ENCODE results near the gene ADAT3.

Gene ADAT3

DNA sequence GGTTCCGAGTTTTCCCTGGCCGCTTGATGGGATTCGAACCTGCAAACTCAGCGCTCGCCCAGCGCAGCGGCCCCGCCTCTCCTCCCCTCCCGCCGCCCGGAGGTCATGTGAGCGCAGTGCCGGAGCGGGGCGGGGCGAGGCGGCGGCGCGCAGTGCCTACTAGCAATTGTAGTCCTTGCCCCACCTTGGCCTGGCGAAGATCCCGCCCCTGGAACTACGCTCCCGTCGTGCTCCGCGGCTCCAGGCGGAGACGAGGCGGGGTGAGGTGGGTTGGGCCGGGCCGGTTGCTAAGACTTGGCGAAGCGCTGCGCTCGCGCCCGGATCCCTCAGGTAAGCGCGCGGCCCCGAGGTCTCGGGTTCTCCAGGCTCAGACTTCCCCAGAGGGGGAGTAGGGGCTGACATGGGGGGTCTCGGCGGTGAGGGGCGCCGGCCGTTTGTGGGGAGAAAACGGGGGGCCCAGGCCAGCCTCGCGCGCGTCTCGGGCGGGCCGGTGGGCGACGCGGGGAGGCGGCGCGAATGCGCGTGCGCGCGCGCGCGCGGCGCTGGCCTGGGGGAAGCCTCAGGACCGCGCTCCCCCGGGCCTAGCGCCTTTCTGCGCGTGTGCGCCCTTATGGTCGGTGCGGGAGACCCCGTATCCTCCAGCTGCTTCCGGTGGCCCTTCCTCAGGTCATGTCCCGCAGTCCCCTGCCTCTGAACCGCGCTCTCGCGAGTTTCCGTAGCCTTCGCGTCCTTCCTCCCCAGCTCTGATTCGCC lies at the start of gene ADAT3, which contains the start of gene SCAMP4:
Gene ADAT3, plus strand, starts transcription at position 290 of the 753 bp plus-strand sequence. CDS start 6,649 bp downstream, outside the sequence.
Gene SCAMP4, plus strand, starts transcription at position 290 of the 753 bp plus-strand sequence. CDS start 9,621 bp downstream, outside the sequence.
- peaks cover 46% of the 10 kb centered on the region for H3K4me1 ChIP-seq (ENCODE audit: control insufficient read depth, insufficient read depth, low read length)
- peak within 1 kb of the TSS; percentile 75 for H3K9ac ChIP-seq (ENCODE audit: low read length)
- H3K4me3 ChIP-seq (ENCODE audit: low read length) = peak within 1 kb of the TSS; percentile 63
- H3K27me3 ChIP-seq (ENCODE audit: control insufficient read depth, insufficient read depth, low read length) = no peaks in the 10 kb centered on the region
- no peaks in the 10 kb centered on the region for H3K36me3 ChIP-seq (ENCODE audit: control insufficient read depth, insufficient read depth, low read length)
- no peaks in the 10 kb centered on the region for H3K9me3 ChIP-seq (ENCODE audit: control insufficient read depth, low read length)

DNA sequence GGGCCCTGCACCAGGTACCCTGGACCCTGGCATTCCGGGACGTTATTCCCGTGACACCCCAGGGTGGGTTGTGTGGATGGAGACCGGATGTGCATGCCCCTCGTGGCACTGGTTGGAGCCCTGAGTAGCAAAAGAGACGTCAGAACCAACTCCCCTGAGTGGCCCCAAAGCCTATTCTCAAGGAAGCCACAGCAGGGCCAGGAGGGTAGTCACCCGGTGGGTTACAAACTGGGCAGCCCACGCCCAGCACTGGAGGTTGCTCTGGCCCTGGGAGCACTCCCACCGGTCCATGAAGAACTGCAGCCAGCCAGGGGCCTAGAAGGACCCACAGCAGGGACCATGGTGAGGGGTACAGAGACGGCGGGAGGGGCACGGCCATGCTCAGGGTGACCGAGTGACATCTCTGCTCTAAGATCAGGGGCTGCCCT lies 49.4 kb upstream of the ADAT3 start:
- Histone ChIP-seq H3K4me1 (ENCODE audit: control insufficient read depth, insufficient read depth, low read length) (peaks cover 86% of the 10 kb centered on the region), H3K9me3 (ENCODE audit: control insufficient read depth, low read length) (no peaks in the 10 kb centered on the region), H3K4me3 (ENCODE audit: low read length) (peak overlapping the region; percentile 28), H3K27me3 (ENCODE audit: control insufficient read depth, insufficient read depth, low read length) (peaks cover 2% of the 10 kb centered on the region), H3K9ac (ENCODE audit: low read length) (peak overlapping the region; percentile 75), H3K36me3 (ENCODE audit: control insufficient read depth, insufficient read depth, low read length) (no peaks in the 10 kb centered on the region)

DNA sequence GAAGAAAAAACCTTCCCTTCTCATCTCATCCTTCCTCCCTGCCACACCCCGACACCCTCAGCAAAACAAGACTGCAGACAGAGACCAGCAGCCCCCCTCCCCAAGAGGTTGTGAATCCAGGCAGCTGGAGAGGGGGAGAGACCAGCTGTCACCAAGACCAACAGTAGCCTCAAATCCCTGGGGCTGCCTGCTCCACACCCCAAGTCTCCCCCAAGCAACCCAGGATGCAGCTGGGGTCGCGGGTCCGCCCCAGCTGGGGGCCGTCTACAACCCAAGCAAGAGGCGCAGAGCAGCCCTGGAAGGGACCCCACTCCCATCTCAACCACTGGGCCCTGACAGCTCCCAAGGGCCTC lies 48.9 kb upstream of the ADAT3 start:
- Histone ChIP-seq H3K9ac (ENCODE audit: low read length) (peak overlapping the region; percentile 75), H3K4me1 (ENCODE audit: control insufficient read depth, insufficient read depth, low read length) (peaks cover 91% of the 10 kb centered on the region), H3K27me3 (ENCODE audit: control insufficient read depth, insufficient read depth, low read length) (peaks cover 2% of the 10 kb centered on the region), H3K36me3 (ENCODE audit: control insufficient read depth, insufficient read depth, low read length) (no peaks in the 10 kb centered on the region), H3K9me3 (ENCODE audit: control insufficient read depth, low read length) (no peaks in the 10 kb centered on the region), H3K4me3 (ENCODE audit: low read length) (peak overlapping the region; percentile 28)

DNA sequence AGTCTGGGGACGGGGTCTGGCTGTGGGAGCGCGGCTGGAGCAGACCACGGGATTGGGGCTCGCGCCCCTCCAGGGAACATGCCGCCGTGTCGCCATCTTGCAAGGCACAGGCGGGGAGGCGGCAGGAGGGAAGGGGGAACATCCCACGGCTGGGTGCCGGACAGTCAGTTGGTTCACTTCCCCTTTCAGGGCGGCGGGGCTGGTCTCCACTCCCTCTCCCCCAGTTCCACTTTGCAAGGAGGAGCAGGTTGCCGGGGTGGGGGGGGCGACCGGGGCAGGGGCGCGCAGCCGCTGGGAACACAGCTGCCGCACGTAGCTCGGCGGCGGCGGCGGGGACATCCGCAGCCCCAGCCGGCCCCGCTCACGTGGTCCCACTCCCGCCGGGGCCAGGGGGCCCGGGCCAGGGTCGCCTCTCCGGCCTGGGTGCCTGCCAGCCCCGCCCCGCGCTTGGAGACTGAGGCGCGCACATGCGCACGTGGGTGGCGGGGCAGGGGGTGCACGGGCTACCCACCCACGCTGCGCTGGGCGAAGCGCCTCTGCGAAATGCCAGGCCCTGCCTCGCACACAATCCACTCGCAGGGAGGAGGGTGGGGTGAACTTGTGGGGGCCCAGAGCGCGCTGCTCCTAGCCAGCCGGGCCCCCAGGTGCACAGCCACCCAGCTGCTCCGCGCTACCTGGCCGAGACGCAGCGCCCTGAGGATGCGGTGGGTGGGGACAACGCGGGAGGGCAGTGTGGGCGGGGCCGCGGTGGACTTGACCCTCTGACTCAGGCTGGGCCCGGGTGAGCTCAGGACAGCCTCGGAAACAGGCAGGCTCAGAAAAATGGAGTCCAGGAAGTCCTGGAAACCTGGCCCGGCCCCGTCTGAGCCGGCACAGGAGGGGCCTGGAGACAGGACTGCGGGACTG lies 48.2 kb upstream of the ADAT3 start:
- H3K36me3 ChIP-seq (ENCODE audit: control insufficient read depth, insufficient read depth, low read length) = no peaks in the 10 kb centered on the region
- peaks cover 2% of the 10 kb centered on the region for H3K27me3 ChIP-seq (ENCODE audit: control insufficient read depth, insufficient read depth, low read length)

GRCh38 chr19:1857648-1858326 lies 47.4 kb upstream of the ADAT3 start:
- peak overlapping the region; percentile 73 for H3K9ac ChIP-seq (ENCODE audit: low read length)
- H3K4me3 ChIP-seq (ENCODE audit: low read length) = no peak overlapping the region
- peaks cover 91% of the 10 kb centered on the region for H3K4me1 ChIP-seq (ENCODE audit: control insufficient read depth, insufficient read depth, low read length)

More for the DNA sequence above, 48.2 kb upstream of the ADAT3 start:
- Histone ChIP-seq H3K9ac (ENCODE audit: low read length) (peak overlapping the region; percentile 75), H3K4me1 (ENCODE audit: control insufficient read depth, insufficient read depth, low read length) (peaks cover 96% of the 10 kb centered on the region), H3K4me3 (ENCODE audit: low read length) (peak overlapping the region; percentile 28), H3K9me3 (ENCODE audit: control insufficient read depth, low read length) (no peaks in the 10 kb centered on the region)

GRCh38 chr19:1858412-1859081 lies 46.7 kb upstream of the ADAT3 start:
- H3K27me3 ChIP-seq (ENCODE audit: control insufficient read depth, insufficient read depth, low read length) = peaks cover 2% of the 10 kb centered on the region
- H3K36me3 ChIP-seq (ENCODE audit: control insufficient read depth, insufficient read depth, low read length) = no peaks in the 10 kb centered on the region
- H3K9me3 ChIP-seq (ENCODE audit: control insufficient read depth, low read length) = no peaks in the 10 kb centered on the region
- peak overlapping the region; percentile 73 for H3K9ac ChIP-seq (ENCODE audit: low read length)
- H3K4me3 ChIP-seq (ENCODE audit: low read length) = no peak overlapping the region
- H3K4me1 ChIP-seq (ENCODE audit: control insufficient read depth, insufficient read depth, low read length) = peaks cover 84% of the 10 kb centered on the region

More at GRCh38 chr19:1857648-1858326, 47.4 kb upstream of the ADAT3 start:
- Histone ChIP-seq H3K27me3 (ENCODE audit: control insufficient read depth, insufficient read depth, low read length) (peaks cover 2% of the 10 kb centered on the region), H3K36me3 (ENCODE audit: control insufficient read depth, insufficient read depth, low read length) (no peaks in the 10 kb centered on the region), H3K9me3 (ENCODE audit: control insufficient read depth, low read length) (no peaks in the 10 kb centered on the region)

GRCh38 chr19:1859331-1859781 lies 45.8 kb upstream of the ADAT3 start:
- H3K9ac ChIP-seq (ENCODE audit: low read length) = no peak overlapping the region

DNA sequence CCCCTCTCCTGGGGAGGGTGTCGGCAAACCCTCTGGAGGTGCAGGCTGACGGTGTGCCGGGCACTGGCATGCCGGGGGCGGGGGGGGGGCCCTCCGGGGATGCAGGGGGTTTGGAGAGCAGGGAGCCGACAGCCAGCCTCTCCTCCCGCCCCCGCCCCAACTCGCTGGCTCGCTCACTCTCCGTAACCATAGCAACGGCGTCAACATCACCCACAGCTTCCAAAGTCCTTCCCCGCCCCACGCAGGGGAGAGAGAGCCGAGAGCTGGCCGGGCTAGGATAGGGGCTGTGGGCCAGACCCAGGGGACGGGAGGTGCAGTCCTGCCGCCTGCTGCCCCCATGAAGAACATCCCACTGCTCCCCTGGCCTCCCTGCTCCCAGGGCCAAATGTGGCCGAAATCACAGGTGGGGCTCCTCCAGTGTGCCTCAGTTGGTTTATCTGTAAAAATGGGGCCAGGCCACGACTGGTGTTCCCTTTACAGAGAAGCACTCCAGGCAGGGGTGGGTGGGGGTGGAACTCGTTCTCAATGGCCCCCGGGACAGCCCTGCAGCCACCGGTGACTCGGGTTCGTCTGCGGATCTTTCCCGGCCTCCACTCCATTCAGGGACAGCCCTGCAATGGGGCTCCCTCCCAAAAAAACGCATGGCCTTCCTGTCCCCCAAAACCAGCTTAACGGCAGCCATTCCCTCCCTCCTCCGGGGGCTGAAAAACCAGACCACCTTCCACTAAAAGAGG lies 45.0 kb upstream of the ADAT3 start:
- H3K27me3 ChIP-seq (ENCODE audit: control insufficient read depth, insufficient read depth, low read length) = peaks cover 2% of the 10 kb centered on the region
- H3K4me1 ChIP-seq (ENCODE audit: control insufficient read depth, insufficient read depth, low read length) = peaks cover 73% of the 10 kb centered on the region
- H3K9me3 ChIP-seq (ENCODE audit: control insufficient read depth, low read length) = no peaks in the 10 kb centered on the region
- no peaks in the 10 kb centered on the region for H3K36me3 ChIP-seq (ENCODE audit: control insufficient read depth, insufficient read depth, low read length)
- no peak overlapping the region for H3K4me3 ChIP-seq (ENCODE audit: low read length)
- peak overlapping the region; percentile 71 for H3K9ac ChIP-seq (ENCODE audit: low read length)

More at GRCh38 chr19:1859331-1859781, 45.8 kb upstream of the ADAT3 start:
- Histone ChIP-seq H3K27me3 (ENCODE audit: control insufficient read depth, insufficient read depth, low read length) (peaks cover 2% of the 10 kb centered on the region), H3K9me3 (ENCODE audit: control insufficient read depth, low read length) (no peaks in the 10 kb centered on the region), H3K36me3 (ENCODE audit: control insufficient read depth, insufficient read depth, low read length) (no peaks in the 10 kb centered on the region), H3K4me3 (ENCODE audit: low read length) (no peak overlapping the region), H3K4me1 (ENCODE audit: control insufficient read depth, insufficient read depth, low read length) (peaks cover 76% of the 10 kb centered on the region)

DNA sequence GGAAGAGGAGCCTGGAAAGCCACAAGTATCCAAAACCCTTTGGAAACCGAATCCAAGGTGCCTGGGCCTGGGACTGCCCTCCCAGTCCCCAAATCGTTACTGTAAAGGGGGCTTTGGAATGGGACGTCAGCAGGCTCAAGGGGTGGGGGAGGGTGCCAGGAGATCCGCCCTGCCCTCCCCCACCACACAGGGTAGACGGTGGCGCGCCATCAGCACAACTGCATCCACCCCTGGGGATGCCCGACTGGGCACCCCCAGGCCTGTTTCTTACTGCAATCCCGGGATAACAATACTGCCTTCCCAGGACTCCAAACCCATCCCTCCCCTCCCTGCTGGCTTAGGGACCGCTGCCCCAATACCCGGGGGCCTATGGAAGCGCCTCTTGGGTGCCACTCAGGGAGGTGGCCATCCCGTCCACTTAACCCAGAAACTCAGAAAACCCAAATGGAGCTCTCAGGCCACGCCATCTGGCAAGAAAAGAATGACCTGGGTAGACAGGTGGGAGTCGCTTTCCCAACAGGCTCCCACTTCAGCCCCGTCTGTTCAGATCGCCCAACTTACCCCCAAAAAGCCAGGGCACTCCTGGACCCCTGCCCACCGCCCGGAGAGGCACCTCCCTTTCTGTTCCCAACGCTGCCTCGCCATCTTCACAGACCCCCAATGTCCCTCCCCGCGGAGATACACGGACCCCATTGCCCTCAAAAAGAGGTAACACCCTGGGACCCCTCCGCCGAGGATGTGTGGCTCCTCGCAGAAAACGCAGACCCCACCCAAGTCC lies 44.2 kb upstream of the ADAT3 start:
- H3K4me1 ChIP-seq (ENCODE audit: control insufficient read depth, insufficient read depth, low read length) = peaks cover 66% of the 10 kb centered on the region
- H3K27me3 ChIP-seq (ENCODE audit: control insufficient read depth, insufficient read depth, low read length) = no peaks in the 10 kb centered on the region
- H3K4me3 ChIP-seq (ENCODE audit: low read length) = no peak overlapping the region
- no peaks in the 10 kb centered on the region for H3K9me3 ChIP-seq (ENCODE audit: control insufficient read depth, low read length)
- peak overlapping the region; percentile 71 for H3K9ac ChIP-seq (ENCODE audit: low read length)
- H3K36me3 ChIP-seq (ENCODE audit: control insufficient read depth, insufficient read depth, low read length) = no peaks in the 10 kb centered on the region

DNA sequence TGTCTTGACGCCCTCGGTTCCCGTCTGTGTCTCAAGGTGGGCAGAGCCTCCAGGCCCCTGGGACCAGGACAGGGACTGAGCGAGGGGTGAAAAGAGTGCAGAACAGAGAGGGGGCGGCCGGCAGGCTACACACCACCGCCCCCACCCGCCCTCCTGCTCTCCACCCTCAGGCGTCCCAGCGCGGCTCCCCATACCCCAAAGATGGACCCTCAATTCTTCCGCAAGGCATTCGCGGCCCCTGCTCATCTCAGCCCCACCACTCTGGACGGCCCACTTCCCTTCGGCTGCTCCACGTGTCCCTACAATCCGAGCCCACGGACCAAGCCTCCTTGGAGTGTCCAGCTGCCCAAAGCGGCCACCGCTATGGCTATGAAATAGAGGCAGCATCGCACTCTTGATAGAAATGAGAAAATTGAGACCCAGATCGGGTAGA lies 43.6 kb upstream of the ADAT3 start:
- peaks cover 60% of the 10 kb centered on the region for H3K4me1 ChIP-seq (ENCODE audit: control insufficient read depth, insufficient read depth, low read length)

More for the DNA sequence above, 43.6 kb upstream of the ADAT3 start:
- Histone ChIP-seq H3K4me3 (ENCODE audit: low read length) (peak overlapping the region; percentile 31), H3K36me3 (ENCODE audit: control insufficient read depth, insufficient read depth, low read length) (no peaks in the 10 kb centered on the region), H3K27me3 (ENCODE audit: control insufficient read depth, insufficient read depth, low read length) (no peaks in the 10 kb centered on the region), H3K9me3 (ENCODE audit: control insufficient read depth, low read length) (no peaks in the 10 kb centered on the region), H3K9ac (ENCODE audit: low read length) (peak overlapping the region; percentile 71)
